Caki2 (cell line): ENCODE measurements around the gene NCBP2. TPM values are rescaled to one million over a fixed set of nuclear protein-coding genes. Genes with fewer than 3 reads are reported as not detected.

ENCODE experiments used
- DNase-seq: peaks from one replicate; pipeline ENCODE4 v3.0.0-alpha.2; 2015; ENCODE audit warnings: low read depth
- in situ Hi-C: cut with HindIII; loops from 2 replicates; pipeline ENCODE4 v1.10.0; 2016; ENCODE audit warnings: low sequenced_read_pairs, low pct_unique_long_range_greater_than_20kb, mixed read lengths
- total RNA-seq: library from RNA; depleted of rRNA; stranded (reverse); fragments of >200 nt; shearing (Covaris generic); gene quantifications from 2 replicates; pipeline ENCODE4 v1.2.3, GENCODE V29; 2014; ENCODE audit warnings: low replicate concordance

The NCBP2 gene
- total RNA-seq, 1 experiment from 2014 or later: 30.6 TPM

DNA sequence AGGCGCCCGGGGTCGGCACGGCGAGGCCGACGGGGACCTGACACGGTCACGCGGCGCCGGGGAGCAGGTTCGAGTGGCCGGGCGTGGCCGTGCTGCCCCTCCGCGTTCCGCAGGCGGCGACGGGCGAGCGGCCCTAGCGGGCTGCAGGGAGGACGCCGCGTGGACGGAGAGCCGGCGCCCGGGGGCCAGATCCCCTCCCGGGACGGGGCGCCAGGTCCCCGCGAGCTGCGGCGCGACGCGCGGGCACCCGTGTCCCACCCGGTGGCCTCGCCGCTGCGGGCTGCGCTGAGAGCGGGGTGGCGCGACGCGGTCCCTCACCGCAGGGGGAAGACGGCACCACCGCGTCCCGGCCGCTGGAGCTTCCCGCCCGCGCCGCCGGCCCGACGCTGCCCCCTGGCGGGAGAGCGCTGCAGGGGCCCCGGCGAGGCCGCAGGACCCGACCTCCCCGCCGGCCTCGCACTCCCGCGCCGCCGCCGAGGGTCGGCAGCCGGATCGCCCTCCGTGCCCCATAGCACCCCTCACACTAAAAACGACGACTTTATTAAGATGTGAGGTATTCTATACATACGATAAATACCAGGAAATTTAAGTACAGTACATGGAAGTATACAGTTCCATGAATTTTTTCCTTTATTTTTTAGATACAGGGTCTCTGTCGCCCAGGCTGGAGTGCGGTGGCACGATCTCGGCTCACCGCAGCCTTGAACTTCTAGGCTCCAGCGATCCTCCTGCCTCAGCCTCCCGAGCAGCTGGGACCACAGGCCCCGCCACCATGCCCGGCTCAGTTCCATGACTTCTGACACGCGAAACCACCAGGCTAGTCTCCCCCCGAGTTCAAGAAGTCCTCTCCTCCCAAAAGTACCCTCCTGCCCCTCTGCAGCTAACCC lies 27.6 kb upstream of the NCBP2 start:
- peak; percentile 66 for DNase-seq
- in situ Hi-C loops: no loop called here

DNA sequence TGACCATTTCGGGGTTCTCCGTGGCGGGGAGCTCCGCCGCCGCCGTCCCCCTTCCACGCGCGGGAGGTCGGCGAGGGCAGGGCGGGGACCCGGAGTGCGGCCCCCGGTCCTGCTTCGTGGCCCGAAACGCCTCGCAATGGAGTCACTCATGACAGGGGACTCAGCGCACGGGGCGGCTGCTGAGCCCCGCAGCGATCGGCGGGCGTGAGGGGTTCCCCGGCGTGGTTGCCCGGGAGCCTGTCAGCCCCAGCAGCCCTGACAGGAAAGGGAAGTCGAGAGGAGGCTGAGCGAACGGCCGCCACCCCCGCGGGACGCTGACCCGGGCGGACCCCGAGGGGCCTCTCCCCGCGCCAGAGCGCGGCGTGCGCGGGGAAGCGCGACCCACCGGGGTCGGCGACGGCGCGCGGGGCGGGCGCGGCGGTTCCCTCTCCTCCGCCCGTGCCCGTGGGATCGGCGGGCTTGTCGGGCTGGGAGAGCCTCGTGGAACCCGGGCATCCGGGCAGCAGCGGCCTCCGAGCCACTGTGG lies 26.9 kb upstream of the NCBP2 start:
- peak; percentile 44 for DNase-seq
- in situ Hi-C loops: no loop called here

DNA sequence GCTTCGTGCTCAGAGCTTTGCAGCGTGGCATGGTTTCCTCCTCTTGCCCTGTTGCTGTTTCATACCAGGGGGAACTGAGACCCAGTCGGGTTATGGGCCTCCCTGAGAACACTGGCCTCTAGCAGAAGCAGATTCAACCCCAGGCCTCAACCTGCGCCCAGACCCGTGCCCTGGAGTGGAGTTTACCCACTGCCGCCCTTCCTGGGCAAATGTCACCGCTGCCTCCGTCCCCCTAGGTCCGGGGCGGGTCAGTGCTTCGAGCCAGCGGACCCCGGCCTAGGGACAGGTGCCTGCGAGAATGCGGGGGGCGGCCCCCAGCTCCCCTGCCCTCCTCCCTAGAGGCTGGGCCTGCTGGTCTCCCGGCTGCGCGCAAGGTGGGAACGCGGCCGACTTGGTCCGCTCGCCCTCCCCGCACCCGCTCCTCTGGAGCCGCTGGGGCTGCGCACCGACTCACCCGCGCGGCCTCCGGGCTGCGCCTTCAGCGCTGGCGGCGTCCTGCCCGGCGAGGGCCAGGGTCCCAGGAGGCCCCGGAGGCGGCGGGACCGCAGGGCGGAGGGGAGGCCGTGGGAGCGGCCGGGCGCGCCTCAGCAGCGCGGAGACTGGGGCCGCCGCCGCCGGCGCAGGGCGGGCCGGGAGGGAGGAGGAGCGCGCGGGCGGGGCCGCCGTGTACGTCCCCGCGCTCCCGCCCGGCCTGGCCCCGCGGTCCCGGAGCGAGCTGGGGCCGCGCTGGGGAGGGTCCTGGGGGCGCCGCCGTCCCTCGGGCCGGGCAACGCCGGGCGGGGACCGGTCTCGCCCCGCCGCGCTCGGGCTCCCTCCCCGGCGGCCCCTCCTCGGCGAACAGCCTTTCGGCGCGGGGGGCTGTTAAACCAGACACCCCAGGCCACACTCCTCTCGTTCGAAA lies 26.2 kb upstream of the NCBP2 start, which contains the start of gene PIGZ:
PIGZ (minus strand) TSS at position 601 of the 901 bp plus-strand sequence. CDS start 16,802 bp downstream, outside the sequence.
- in situ Hi-C loops: no loop called here
- peak; percentile 30 for DNase-seq

DNA sequence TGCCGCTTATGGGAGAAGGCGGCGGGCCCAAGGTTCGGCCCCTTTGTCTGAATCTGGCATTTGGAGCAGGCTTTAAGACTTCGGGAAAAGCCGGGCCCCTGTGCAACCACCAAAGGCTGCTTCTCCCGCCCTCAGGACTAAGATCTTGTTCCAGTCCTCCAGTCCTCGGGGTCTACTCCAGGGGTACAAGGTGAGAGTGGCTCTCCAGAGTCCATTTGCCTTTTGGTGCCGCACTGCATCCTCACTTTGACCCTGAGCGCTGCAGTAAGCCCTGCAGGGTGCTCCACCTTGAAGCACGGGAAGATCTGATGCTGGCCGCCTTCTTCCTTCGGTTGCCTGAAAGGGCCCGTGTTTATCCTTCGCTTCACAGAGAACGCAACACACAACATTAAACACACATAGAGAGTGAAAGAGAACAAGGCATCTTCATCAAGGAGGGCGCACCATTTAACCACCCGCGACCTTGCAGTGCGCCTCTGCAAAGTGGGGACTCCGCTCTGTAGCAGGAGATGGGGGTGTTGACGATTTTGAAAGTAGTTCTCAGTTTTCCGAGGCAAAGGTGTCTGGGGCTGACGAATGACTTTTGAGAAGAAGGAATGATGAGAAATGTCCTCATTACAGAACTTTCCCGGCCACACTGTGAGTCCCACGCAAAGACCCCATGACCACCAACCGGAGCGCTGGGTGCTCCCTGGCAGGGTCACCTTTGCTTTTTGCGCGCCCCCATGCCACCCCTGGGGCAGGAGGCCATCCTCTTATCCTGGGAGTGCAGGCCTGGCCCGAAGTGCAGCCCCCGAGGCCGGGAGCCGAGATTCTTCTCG lies 25.3 kb upstream of the NCBP2 start:
- in situ Hi-C loops: no loop called here
- DNase-seq: no peak

DNA sequence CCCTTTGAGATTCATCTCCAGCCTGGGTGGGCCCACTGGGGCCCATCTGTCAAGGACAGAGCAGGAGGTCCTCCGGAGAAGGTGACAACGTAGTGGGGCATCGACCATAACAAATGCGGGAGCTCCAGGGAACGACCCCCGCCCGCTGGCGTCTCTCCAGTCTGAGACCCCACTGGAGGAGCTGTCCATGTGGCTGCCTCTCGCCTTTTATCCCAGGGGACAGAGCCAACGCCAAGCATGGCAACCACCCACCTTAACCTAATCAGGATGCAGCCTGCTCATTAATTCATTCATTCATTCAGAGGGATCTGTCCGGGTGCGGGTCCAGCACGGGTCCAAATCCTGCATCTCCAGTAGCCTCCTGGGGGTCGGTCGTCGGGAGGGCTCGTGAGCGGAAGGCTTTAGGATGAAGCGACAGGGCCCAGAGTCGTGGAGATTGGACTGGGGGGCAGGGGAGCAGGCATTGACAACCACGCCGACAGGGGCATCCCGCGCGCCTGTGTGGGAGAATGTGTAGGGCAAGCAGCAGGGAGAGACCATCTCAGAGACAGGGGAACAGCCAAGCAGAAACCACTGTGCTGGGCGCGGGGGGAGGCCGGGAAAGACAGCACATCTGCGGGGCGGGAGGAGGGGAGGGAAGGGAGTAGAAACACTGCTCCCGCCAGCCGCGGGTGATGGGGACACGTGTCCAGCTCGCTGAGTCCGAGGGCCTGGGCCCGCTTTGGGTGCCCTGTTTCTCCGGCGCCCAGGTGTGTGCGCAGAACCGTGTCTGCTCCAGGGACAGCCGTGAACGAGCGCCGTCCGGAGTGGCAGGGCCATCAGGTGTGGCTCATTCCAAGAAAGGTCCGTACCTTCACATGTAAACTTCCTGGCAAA lies 24.4 kb upstream of the NCBP2 start:
- no peak for DNase-seq
- in situ Hi-C loops: no loop called here

DNA sequence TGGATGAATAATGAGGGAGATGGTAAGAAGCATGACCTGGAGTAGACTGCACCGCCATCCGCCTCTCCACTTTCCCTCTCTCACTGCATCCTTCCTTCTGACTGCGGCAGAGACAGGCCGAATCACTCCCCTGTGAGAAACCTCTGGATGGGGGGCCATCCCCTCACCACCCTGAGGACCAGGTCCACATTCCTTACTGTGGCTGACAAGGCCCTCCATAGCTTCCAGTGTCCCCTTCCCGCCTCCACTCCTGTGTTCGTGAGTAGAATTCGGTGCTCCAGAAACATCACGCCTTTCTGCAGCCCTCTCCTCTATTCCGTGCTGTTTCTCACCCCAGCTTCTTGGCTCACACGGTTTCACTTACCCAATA lies 23.5 kb upstream of the NCBP2 start:
- in situ Hi-C loops: no loop called here
- DNase-seq: no peak

DNA sequence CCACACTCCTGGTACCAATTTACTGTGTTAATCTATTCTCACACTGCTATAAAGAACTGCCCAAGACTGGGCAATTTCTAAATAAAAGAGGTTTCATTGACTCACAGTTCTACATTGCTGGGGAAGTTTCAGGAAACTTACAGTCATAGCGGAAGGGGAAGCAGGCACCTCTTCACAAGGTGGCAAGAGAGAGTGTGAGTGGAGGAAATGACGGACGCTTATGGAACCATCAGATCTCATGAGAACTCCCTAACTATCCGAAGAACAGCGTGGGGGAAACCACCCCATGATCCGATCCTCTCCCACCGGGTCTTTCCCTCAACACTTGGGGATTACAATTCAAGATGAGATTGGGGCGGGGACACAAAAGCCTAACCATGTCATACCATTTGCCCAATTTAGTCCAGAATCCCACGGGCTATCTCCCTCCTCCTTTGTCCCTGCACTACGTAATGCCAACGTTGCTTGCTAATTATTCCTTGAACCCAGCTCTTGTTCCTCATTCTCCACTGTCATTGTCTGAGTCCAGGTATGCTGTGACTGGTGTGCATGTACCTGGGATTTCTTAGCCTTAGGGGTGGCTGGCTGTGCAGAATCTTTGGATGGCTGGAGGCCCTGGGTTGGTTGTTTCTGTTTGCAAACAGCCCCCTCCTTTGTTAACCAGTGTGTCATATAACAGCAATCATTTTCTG lies 22.9 kb upstream of the NCBP2 start:
- no peak for DNase-seq
- in situ Hi-C loops: no loop called here

DNA sequence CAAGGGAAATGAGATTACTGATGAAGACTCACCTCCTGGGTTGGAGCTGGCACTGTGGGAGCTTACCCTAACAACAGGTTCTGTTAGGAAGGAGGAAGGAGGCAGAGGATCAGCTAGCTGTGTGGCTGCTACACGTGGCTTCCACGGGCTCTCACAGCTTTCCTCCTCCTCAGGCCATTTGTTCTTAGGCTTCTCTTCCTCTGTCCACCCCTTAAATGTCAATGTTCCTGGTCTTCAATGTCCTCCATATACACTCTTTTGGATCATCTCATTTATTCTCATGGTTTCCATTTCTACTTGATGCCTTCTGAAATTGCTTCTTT lies 21.3 kb upstream of the NCBP2 start:
- no peak for DNase-seq
- in situ Hi-C loops: no loop called here

DNA sequence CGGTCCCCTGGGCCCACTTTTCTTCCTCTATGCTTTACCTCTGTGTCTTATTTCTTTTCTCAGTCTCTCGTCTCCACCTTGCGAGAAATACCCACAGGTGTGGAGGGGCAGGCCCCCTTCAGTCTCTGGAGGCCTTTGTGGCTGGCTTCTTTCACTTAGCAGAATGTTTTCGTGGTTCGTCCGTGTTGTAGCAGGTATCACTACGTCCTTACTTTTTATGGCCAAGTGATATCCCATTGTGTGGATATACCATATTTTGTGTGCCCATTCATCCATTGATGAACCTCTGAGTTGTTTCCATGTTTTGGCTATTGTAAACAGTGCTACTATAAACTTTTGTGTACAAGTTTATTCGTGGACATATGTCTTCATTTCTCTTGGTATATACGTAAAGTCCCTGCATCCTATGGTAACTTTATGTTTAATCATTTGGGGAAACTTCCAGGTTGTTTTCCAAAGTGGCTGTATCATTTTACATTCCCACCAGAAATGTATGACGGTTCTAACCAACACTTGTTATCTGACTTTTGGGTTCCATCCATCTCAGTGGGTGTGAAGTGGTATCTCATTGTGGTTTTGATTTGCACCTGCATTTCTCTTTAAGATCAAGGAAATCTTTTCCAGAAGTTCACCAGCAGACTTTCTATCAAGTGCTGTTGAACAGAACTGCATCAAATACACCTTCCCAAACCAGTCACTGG lies 20.8 kb upstream of the NCBP2 start:
- no peak for DNase-seq
- in situ Hi-C loops: no loop called here

DNA sequence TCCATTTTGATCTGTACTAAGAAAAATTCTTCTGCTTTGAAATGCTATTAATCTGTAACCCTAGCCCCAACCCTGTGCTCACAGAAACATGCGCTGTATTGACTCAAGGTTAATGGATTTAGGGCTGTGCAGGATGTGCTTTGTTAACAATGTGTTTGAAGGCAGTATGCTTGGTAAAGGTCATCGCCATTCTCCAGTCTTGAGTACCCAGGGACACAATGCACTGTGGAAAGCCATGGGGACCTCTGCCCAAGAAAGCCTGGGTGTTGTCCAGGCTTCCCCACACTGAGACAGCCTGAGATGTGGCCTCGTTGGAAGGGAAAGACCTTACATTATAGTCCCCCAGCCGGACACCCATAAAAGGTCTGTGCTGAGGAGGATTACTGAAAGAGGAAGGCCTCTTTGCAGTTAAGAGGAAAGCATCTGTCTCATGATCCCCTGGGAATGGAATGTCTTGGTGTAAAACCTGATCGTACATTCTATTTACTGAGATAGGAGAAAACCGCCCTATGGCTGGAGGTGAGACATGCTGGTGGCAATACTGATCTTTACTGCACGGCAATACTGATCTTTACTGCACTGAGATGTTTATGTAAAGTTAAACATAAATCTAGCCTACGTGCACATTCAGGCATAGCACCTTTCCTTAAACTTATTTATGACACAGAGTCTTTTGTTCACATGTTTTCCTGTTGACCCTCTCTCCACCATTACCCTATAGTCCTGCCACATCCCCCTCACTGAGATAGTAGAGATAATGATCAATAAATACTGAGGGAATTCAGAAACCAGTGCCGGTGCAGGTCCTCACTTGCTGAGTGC lies 20.0 kb upstream of the NCBP2 start:
- DNase-seq: no peak
- in situ Hi-C loops: no loop called here

DNA sequence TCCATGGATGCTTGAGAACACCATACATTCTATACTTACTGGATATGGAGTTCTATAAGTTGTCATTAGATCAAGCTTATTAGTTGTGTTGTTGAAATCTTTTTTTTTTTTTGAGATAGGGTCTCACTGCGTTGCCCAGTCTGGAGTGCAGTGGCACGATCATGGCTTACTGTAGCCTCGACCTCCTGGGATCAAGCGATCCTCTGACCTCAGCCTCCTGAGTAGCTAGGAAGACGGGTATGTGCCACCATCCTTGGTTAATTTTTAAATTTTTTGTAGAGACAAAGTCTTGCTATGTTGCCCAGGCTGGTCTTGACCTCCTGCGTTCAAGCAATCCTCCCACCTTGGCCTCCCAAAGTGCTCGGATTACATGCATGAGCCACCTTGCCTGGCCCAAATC lies 12.5 kb upstream of the NCBP2 start:
- in situ Hi-C loops: no loop called here
- no peak for DNase-seq

DNA sequence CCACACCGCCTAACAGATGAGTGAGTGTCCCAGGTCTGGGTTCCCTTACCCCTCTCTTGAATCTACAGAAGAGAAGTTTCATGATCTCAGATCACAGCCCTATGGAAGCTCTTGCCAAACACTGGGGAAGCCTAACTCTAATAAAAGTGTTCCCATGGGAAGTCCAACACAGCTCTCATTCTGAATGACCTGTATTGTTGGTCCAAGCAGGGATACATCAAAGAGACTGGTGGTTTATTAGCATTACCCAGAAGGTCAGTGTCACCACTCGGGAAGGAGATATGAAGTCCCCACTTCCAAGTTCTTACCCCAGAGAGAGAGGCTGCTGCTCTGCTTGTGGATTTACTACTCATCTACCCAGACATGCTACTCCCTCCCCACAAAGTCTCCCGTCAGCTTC lies 9.0 kb upstream of the NCBP2 start:
- no peak for DNase-seq
- in situ Hi-C loops: no loop called here

DNA sequence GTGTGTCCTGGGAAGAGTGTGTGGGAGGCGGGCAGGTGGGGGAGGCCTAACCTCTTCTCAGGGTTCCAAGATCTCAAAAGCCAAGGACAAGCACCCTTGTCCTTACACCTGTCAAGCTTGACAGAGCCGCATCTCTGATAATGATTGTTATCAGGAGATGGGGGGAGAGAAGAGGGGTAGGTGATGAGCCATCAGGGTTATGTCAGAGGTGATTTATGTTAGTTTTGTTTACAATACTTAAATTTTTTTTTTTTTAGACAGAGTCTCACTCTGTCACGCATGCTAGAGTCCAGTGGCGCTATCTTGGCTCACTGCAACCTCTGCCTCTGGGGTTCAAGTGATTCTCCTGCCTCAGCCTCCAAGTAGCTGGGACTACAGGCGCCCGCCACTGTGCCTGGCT lies 7.4 kb upstream of the NCBP2 start:
- no peak for DNase-seq
- in situ Hi-C loops: no loop called here

DNA sequence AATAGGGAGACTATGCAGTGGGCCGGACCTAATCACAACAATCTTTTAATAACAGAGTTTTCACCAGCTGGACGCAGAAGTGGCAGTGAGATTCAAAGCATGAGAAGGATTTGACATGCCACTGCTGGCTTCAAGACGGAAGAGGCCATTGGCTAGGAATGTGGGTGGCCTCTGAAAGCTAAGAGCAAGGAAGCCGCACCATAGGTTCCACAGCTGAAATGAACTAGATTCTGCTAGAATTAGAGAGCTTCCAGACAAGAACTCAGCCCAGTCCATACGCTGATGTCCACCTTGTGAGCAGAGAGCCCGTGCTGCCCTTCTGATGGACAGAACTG lies 6.9 kb upstream of the NCBP2 start:
- in situ Hi-C loops: no loop called here
- DNase-seq: no peak

DNA sequence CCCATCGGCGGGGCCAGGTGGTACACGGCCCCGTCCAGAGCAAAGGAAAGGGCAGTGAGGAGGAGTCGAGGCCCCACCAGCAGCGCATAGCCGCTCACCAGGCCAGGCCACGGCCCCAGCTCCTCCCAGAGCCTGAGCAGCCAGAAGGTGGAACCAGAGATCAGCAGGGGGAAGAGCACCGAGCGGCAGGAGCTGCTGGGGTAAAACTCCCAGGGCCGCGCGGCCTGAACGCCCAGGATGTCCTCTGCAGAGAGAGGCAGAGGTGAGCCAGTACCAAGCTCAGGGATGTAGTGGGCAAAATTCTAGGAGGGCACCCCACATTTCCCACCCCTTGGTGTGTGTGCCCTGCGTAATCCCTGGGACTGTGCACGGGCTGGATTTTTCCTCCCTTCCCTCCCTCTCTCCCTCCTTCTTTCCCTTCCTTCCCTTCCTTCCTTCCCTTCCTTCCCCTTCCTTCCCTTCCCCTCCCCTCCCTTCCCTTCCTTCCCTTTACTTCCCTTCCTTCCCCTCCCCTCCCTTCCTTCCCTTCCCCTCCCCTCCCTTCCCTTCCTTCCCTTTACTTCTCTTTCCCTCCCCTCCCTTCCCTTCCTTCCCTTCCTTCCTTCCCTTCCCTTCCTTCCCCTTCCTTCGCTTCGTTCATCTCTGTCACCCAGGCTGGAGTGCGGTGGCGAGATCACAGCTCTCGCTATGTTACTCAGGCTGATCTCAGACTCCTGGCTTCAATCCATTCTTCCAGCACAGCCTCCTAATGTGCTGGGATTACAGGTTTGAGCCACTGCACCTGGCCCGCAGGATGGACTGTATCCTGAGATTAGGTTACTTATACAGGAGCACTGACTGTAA lies 6.3 kb upstream of the NCBP2 start:
- in situ Hi-C loops: no loop called here
- DNase-seq: no peak
